ENCODE data around the gene NRL.

NRL gene

GRCh38 chr14:24078146-24078545 is 36.6 kb downstream of the NRL start:
- no peaks in the 10 kb centered on the region for H3K9me3 ChIP-seq (ENCODE audit: severe bottlenecking)
- no peak for TF ChIP-seq CTCF (IDR thresholded peaks at IDR 0.05; ENCODE audit: low read depth, low read length)
- H3K27ac ChIP-seq = peak overlapping the region; percentile 79
- H3K4me3 ChIP-seq (ENCODE audit: low read depth, low read length) = no peak overlapping the region
- peak; percentile 64 for DNase-seq
- no peaks in the 10 kb centered on the region for H3K27me3 ChIP-seq (ENCODE audit: insufficient read depth, low read depth, severe bottlenecking)
- no peaks in the 10 kb centered on the region for H3K36me3 ChIP-seq

- no peak for TF ChIP-seq CTCF (IDR thresholded peaks at IDR 0.05; ENCODE audit: low read depth, low read length)
- Histone ChIP-seq H3K27ac (no peak overlapping the region), H3K4me3 (ENCODE audit: low read depth, low read length) (no peak overlapping the region), H3K36me3 (no peaks in the 10 kb centered on the region), H3K9me3 (ENCODE audit: severe bottlenecking) (no peaks in the 10 kb centered on the region), H3K27me3 (ENCODE audit: insufficient read depth, low read depth, severe bottlenecking) (no peaks in the 10 kb centered on the region)
- DNase-seq = no peak
Measured at GRCh38 chr14:24077086-24077485, 37.7 kb downstream of the NRL start.

DNA sequence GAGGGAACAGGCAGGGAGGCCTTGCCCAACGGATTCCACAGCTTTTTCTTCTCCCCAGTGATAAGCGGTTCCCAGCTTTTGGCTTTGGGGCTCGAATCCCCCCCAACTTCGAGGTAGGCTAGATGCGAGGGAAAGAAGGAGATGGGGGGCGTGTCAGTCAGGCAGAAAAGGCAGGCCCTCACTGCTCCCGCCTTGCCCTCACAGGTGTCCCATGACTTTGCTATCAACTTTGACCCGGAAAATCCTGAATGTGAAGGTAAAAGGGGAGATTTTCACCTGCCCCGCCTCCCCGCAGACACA is 38.5 kb downstream of the NRL start:
- Histone ChIP-seq H3K9me3 (ENCODE audit: severe bottlenecking) (no peaks in the 10 kb centered on the region), H3K36me3 (no peaks in the 10 kb centered on the region), H3K27ac (no peak overlapping the region), H3K4me3 (ENCODE audit: low read depth, low read length) (no peak overlapping the region), H3K27me3 (ENCODE audit: insufficient read depth, low read depth, severe bottlenecking) (no peaks in the 10 kb centered on the region)
- DNase-seq = no peak
- no peak for TF ChIP-seq CTCF (IDR thresholded peaks at IDR 0.05; ENCODE audit: low read depth, low read length)

- Histone ChIP-seq H3K36me3 (no peaks in the 10 kb centered on the region), H3K27ac (no peak overlapping the region), H3K4me3 (ENCODE audit: low read depth, low read length) (no peak overlapping the region), H3K27me3 (ENCODE audit: insufficient read depth, low read depth, severe bottlenecking) (no peaks in the 10 kb centered on the region), H3K9me3 (ENCODE audit: severe bottlenecking) (no peaks in the 10 kb centered on the region)
- TF ChIP-seq CTCF (IDR thresholded peaks at IDR 0.05; ENCODE audit: low read depth, low read length) = no peak
- no peak for DNase-seq
Measured at GRCh38 chr14:24075485-24076301, 39.1 kb downstream of the NRL start.

DNA sequence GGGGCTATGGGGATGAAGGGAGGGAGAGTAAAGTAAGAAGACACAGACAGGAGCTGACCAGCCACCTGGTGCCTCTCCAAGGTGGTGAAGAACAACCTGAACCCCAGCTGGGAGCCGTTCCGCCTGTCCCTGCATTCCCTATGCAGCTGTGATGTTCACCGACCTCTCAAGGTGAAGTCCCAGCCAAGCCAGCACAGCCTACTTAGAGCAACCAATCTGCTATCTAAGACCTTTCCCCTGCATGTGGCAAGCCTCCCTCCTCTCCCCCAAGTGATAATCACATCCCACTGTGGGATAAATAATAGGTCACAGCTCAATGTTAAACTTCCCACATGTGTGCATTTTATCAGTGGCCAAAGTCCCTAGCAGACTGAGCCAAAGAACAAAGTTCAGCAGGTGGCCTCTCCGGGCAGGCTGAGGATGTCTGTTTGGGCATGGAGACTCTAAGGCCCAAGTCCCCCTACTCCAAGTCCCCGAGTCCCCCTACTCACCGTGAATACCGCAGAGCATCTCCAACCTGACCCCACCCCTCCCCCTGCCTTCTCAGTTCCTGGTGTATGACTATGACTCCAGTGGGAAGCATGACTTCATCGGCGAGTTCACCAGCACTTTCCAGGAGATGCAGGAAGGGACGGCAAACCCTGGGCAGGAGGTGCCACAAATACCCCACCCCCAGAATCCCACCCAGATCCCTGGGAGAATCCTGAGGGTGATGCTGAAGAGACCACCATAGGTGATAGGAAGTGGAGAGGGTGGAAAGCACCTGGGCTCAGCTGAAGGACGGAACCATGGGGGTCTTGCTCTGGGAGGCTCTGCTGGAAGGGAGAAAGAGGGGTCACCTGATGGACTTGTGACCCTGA is 39.9 kb downstream of the NRL start:
- Histone ChIP-seq H3K9me3 (ENCODE audit: severe bottlenecking) (no peaks in the 10 kb centered on the region), H3K27ac (peak overlapping the region; percentile 24; the same call in 1 of the 2 replicates), H3K27me3 (ENCODE audit: insufficient read depth, low read depth, severe bottlenecking) (no peaks in the 10 kb centered on the region), H3K4me3 (ENCODE audit: low read depth, low read length) (no peak overlapping the region), H3K36me3 (no peaks in the 10 kb centered on the region)
- DNase-seq = peak; percentile 56
- no peak for TF ChIP-seq CTCF (IDR thresholded peaks at IDR 0.05; ENCODE audit: low read depth, low read length)

Measured in WERI-Rb-1 (cell line).